Measurements from ENCODE around the gene ZNF649.

Gene ZNF649

GRCh38 chr19:51887522-51888498, 17.0 kb downstream of the ZNF649 start, which contains the start of gene ZNF577:
TSS of gene ZNF577 (minus strand) at chr19:51887951. CDS start at chr19:51880382, 7,569 bp downstream.
- no peak for DNase-seq

DNA sequence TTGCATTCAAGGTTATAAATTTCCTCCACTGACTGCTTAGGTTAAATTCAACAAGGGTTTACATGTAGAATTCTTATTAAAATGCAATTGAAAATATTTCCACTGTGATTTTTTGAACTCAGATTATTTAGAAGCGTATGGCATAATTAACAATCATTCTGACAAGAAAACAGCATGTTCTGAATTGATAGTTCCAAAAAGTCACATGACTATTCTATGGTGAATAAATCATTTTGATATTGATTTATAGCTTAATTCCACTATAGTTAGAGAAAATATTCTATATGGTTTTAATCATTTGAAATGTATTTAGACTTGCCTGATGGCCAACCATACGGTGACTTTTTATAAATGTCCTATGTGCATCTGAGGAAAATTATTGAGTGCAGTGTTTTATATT, 20.1 kb downstream of the ZNF649 start:
- no peak for DNase-seq

DNA sequence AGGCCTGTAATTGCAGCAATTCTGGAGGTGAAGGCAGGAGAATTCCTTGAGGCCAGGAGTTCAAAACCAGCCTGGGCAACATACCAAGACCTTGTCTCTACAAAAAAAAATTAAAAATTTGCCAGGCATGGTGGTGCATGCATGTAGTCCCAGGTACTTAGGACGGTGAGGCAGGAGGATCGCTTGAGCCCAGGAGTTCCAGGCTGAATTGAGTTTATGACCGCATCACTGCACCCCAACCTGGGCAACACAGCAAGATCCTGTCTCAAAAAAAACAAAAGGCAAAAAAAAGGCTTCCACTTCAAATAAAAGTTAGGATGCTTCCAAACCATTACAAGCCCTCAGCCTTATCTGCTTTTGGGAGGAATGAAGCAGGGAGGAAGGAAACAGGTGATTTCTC, 22.3 kb downstream of the ZNF649 start:
- no peak for DNase-seq

DNA sequence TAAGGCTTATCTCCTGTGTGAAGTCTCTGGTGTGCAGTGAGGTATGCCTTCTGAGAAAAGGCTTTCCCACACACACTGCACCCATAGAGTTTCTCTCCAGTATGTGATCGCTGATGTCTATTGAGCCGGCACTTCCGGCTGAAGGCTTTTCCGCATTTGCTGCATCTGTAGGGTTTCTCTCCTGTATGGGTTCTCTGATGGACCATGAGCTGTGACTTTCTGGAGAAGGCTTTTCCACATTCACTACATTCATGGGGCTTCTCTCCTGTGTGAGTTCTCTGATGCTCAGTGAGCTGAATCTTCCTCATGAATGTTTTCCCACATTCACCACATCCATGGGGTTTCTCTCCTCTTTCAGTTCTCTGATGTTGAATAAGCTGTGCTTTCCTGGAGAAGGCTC, 31.7 kb downstream of the ZNF649 start:
- DNase-seq = no peak

DNA sequence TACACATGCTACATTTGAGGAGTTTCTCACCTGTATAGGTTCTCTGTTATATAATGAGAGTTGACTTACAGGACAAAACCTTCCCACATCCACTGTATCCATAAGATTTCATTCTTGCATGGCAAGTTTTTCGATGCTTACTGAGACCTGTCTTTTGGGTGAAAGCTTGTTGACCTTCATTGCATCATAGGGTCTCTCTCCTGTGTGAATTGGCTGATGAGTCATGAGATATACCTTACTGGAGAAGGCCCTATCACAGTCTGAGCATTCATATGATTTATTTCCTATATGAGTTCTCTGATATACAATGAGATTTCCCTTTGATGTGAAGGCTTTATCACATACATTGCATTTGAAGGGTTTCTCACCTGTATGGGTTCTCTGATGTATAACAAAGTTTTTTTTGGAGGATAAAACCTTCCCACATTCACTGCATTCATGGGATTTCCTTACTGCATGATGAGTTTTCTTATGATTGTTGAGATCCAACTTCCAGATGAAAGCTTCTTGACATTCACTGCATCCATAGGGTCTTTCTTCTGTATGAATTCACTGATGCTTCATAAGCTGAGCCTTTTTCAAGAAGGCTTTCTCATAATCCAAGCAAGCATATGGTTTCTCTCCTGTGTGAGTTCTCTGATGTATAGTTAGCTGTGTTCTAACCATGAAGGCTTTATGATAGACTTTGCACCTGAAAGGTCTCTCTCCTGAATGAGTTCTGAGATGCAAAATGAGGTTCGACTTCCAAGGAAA, 42.8 kb downstream of the ZNF649 start:
- no peak for DNase-seq

Data from DMS79 treated with DMSO at 0.1 percent for 48 hours (cell line).